MCF 10A (cell line): ENCODE results near the gene RHEX. TPM values are rescaled to one million over a fixed set of nuclear protein-coding genes. Genes with fewer than 3 reads are reported as not detected.

ENCODE experiments used
- BruUV-seq: library from RNA; stranded (reverse); fragments of 400-500 nt; replicated peaks from 2 replicates; lab custom pipeline; 2021; lab: Mats Ljungman, UMichigan
- CTCF ChIA-PET: fragments of 300-600 bp; sonication (Branson Sonifier 250); formaldehyde crosslinking; extraction: SDS; loops from one replicate; lab custom pipeline; 2021; ENCODE audit warnings: antibody characterized with exemption, inconsistent platforms; lab: Yijun Ruan, JAX
- POLR2A ChIA-PET: fragments of 300-600, 350-650 bp; sonication (Branson Sonifier 250); formaldehyde crosslinking; extraction: SDS; loops from one replicate; lab custom pipeline; 2020; ENCODE audit warnings: antibody characterized with exemption, inconsistent platforms; lab: Yijun Ruan, JAX
- DNase-seq: peaks from one replicate; pipeline ENCODE4 v3.0.0-alpha.2; 2018; ENCODE audit not compliant: unreplicated experiment
- H3K27ac Mint-ChIP-seq: one replicate; pipeline ENCODE4 v1.8.0; 2022; ENCODE audit warnings: mild to moderate bottlenecking, low read depth, mixed read lengths; ENCODE audit not compliant: unreplicated experiment
- H3K27me3 Mint-ChIP-seq: one replicate; pipeline ENCODE4 v1.8.0; 2022; ENCODE audit warnings: mixed read lengths; ENCODE audit not compliant: insufficient read depth, unreplicated experiment
- H3K36me3 Mint-ChIP-seq: one replicate; pipeline ENCODE4 v1.8.0; 2022; ENCODE audit warnings: mild to moderate bottlenecking, moderate library complexity, mixed read lengths; ENCODE audit not compliant: insufficient read depth, unreplicated experiment
- H3K4me1 Mint-ChIP-seq: one replicate; pipeline ENCODE4 v1.8.0; 2022; ENCODE audit warnings: mixed read lengths; ENCODE audit not compliant: insufficient read depth, unreplicated experiment
- H3K4me3 Mint-ChIP-seq: one replicate; pipeline ENCODE4 v1.8.0; 2022; ENCODE audit warnings: mild to moderate bottlenecking, moderate library complexity, mixed read lengths; ENCODE audit not compliant: unreplicated experiment
- H3K9me3 Mint-ChIP-seq: one replicate; pipeline ENCODE4 v1.8.0; 2022; ENCODE audit warnings: mixed read lengths; ENCODE audit not compliant: unreplicated experiment
- CTCF ChIP-seq: fragments of 200-600 bp; IDR thresholded peaks from one replicate; pipeline ENCODE4 v1.8.0; 2022; ENCODE audit warnings: antibody characterized with exemption, mild to moderate bottlenecking; ENCODE audit not compliant: unreplicated experiment
- intact Hi-C: fragments of 100-400 bp; cut with micrococcal nuclease; formaldehyde crosslinking; loops from 2 replicates; pipeline ENCODE4 v1.14.1; 2022
- total RNA-seq: library from RNA; stranded (reverse); gene quantifications from 2 replicates; pipeline ENCODE4 v1.2.3, GENCODE V29; 2022

The RHEX gene
- total RNA-seq, 1 experiment from 2014 or later: not detected

GRCh38 chr1:206020393-206021007 is 32.5 kb upstream of the RHEX start:
- CTCF ChIA-PET: interaction anchor here (0.7 to 1.8 kb wide), 5 partner anchors 9 to 43 kb away, joined by 3 to 9 read pairs (median 3); no protein-coding TSS in a partner anchor
- no peaks in the 10 kb centered on the region for H3K36me3 Mint-ChIP-seq

GRCh38 chr1:206021008-206021625 is 31.9 kb upstream of the RHEX start:
- H3K9me3 Mint-ChIP-seq: no peaks in the 10 kb centered on the region
- H3K4me3 Mint-ChIP-seq: no peak overlapping the region
- no peak overlapping the region for H3K27ac Mint-ChIP-seq
- intact Hi-C loops: no loop called here
- no peaks in the 10 kb centered on the region for H3K36me3 Mint-ChIP-seq
- TF ChIP-seq CTCF: no peak
- no peak for DNase-seq
- ChIA-PET POLR2A (interaction anchor here (1.2 to 1.9 kb wide), 2 partner anchors 8 to 18 kb away, joined by 3 to 6 read pairs; partner anchors contain the start of gene RAB7B), CTCF (interaction anchor here (0.5 to 1.8 kb wide), 7 partner anchors 9 to 48 kb away, joined by 3 to 9 read pairs (median 3); no protein-coding TSS in a partner anchor)
- BruUV-seq: no TSS peak
- no peaks in the 10 kb centered on the region for H3K27me3 Mint-ChIP-seq
- peaks cover 26% of the 10 kb centered on the region for H3K4me1 Mint-ChIP-seq

More at GRCh38 chr1:206020393-206021007, 32.5 kb upstream of the RHEX start:
- Mint-ChIP-seq H3K4me1 (peaks cover 20% of the 10 kb centered on the region), H3K9me3 (no peaks in the 10 kb centered on the region), H3K27me3 (no peaks in the 10 kb centered on the region), H3K27ac (no peak overlapping the region), H3K4me3 (no peak overlapping the region)
- POLR2A ChIA-PET: interaction anchor here (1.2 to 1.9 kb wide), 2 partner anchors 9 to 17 kb away, joined by 3 to 6 read pairs; partner anchors contain the start of gene RAB7B
- DNase-seq: no peak
- TF ChIP-seq CTCF: no peak
- intact Hi-C loops: no loop called here
- BruUV-seq: no TSS peak

GRCh38 chr1:206021626-206022365 is 31.2 kb upstream of the RHEX start:
- Mint-ChIP-seq H3K27me3 (no peaks in the 10 kb centered on the region), H3K36me3 (no peaks in the 10 kb centered on the region), H3K4me3 (no peak overlapping the region), H3K4me1 (peaks cover 28% of the 10 kb centered on the region), H3K9me3 (no peaks in the 10 kb centered on the region), H3K27ac (peak overlapping the region; percentile 57)
- ChIA-PET POLR2A (interaction anchor here (1.2 to 1.9 kb wide), 3 partner anchors 8 to 24 kb away, joined by 3 to 6 read pairs (median 4); partner anchors contain the start of gene RAB7B), CTCF (interaction anchor here (0.5 to 1.8 kb wide), 4 partner anchors 8 to 44 kb away, joined by 3 to 9 read pairs (median 4); no protein-coding TSS in a partner anchor)
- TF ChIP-seq CTCF: no peak
- no TSS peak for BruUV-seq
- peak; percentile 55 for DNase-seq
- intact Hi-C loops: no loop called here
